Neural cell (in vitro differentiated cells): ENCODE data around the gene ARL5A.

Experiments used
- CTCF ChIP-seq: fragments of 450-650 bp; IDR thresholded peaks from 2 replicates; pipeline ENCODE4 v1.5.1; 2014; ENCODE audit warnings: antibody characterized with exemption, mild to moderate bottlenecking, moderate library complexity; ENCODE audit not compliant: poor library complexity, severe bottlenecking
- EP300 ChIP-seq: fragments of 450-650 bp; conservative IDR thresholded peaks from 2 replicates; pipeline ENCODE4 v1.6.1; 2014; ENCODE audit warnings: antibody characterized with exemption, mild to moderate bottlenecking, moderate library complexity; ENCODE audit not compliant: poor library complexity, severe bottlenecking
- TAF1 ChIP-seq: IDR thresholded peaks from 2 replicates; pipeline ENCODE4 v1.6.1; 2012; ENCODE audit warnings: low read depth

- TF ChIP-seq CTCF (no peak), EP300 (no peak), TAF1 (no peak)
These were observed 50.7 kb downstream of the ARL5A start for GRCh38 chr2:151777487-151777886.
